GM21619 (cell line): ENCODE measurements around the gene NSD2.
"Not testable (repeated sequence)": the region's sequence is repeated elsewhere in the genome, so short reads cannot be mapped to it uniquely, and the experiment has no call there.

Source experiments
- ATAC-seq: cut with Tn5 transposase; IDR thresholded peaks from one replicate; pipeline ENCODE4 v1.9.1; 2021; ENCODE audit not compliant: unreplicated experiment

The NSD2 gene

DNA sequence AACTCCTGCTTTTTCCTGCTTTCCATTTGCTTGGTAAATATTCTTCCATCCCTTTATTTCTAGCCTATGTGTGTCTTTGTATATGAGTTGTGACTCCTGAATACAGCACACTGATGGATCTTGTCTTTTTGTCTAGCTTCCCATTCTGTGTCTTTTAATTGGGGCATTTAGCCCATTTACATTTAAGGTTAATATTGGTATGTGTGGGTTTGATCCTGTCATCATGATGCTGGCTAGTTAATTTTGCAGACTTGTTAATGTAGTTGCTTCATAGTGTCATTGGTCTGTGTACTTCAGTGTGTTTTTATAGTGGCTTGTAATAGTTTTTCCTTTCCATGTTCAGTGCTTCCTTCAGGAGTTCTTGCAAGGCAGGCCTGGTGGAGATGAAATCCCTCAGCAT, 160.0 kb downstream of the NSD2 start:
- not testable (repeated sequence) for ATAC-seq
